ENCODE results near the gene STK35.

Gene STK35

DNA sequence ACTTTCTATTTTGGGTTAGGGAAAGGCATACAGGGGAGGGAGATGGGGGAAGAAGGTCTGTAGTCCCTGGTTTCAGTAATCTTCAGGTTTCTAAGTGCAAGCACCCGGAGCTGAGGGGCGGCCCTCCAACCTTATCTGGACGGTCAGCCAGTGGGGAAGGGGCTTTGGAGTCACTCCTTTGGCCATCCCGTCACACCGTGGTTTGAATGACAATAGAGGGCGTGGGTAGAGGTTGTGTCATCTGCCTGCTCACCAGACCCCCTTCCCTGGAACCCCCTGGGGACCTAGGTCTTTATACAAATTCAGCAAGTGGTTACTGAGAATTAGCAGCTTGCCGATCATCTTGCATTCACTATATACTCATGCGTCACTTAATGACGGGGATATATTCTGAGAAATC is 29.1 kb downstream of the STK35 start:
- Histone ChIP-seq H3K27me3 (ENCODE audit: insufficient read depth, poor library complexity, severe bottlenecking) (no peaks in the 10 kb centered on the region), H3K4me3 (replicated peaks; ENCODE audit: insufficient read depth, low read length) (no peak overlapping the region), H3K27ac (replicated peaks) (no peak overlapping the region)
- no peak for DNase-seq (ENCODE audit: low read depth in 1 of 2, low spot score in 1 of 2)
- TF ChIP-seq SPI1 (IDR thresholded peaks at IDR 0.05; ENCODE audit: borderline replicate concordance, low read depth) = no peak
- TF ChIP-seq, protein P1, sequence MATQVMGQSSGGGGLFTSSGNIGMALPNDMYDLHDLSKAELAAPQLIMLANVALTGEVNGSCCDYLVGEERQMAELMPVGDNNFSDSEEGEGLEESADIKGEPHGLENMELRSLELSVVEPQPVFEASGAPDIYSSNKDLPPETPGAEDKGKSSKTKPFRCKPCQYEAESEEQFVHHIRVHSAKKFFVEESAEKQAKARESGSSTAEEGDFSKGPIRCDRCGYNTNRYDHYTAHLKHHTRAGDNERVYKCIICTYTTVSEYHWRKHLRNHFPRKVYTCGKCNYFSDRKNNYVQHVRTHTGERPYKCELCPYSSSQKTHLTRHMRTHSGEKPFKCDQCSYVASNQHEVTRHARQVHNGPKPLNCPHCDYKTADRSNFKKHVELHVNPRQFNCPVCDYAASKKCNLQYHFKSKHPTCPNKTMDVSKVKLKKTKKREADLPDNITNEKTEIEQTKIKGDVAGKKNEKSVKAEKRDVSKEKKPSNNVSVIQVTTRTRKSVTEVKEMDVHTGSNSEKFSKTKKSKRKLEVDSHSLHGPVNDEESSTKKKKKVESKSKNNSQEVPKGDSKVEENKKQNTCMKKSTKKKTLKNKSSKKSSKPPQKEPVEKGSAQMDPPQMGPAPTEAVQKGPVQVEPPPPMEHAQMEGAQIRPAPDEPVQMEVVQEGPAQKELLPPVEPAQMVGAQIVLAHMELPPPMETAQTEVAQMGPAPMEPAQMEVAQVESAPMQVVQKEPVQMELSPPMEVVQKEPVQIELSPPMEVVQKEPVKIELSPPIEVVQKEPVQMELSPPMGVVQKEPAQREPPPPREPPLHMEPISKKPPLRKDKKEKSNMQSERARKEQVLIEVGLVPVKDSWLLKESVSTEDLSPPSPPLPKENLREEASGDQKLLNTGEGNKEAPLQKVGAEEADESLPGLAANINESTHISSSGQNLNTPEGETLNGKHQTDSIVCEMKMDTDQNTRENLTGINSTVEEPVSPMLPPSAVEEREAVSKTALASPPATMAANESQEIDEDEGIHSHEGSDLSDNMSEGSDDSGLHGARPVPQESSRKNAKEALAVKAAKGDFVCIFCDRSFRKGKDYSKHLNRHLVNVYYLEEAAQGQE (IDR thresholded peaks at IDR 0.05; ENCODE audit: insufficient replicate concordance, low read depth) = no peak
- no peak for TF ChIP-seq GABPA (IDR thresholded peaks at IDR 0.05; ENCODE audit: low read depth)
- no peak for TF ChIP-seq POLR2AphosphoS5 (IDR thresholded peaks at IDR 0.05; ENCODE audit: low read depth)

DNA sequence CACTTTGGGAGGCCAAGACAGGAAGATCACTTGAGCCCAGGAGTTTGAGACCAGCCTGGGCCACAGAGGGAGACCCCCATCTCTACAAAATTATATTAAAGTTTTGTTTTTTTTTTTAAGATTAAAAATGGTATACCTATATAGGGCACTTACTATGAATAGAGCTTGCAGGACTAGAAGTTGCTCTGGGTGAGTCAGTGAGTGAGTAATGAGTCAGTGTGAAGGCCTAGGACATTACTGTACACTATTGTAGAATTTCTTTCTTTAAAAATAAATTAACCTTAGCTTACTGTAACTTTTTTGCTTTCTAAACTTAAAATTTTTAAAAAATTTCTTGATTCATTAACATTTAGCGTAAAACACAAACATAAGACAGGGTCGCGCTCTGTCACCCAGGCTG is 29.7 kb downstream of the STK35 start:
- H3K27me3 ChIP-seq (ENCODE audit: insufficient read depth, poor library complexity, severe bottlenecking) = no peaks in the 10 kb centered on the region
- H3K4me3 ChIP-seq (replicated peaks; ENCODE audit: insufficient read depth, low read length) = no peak overlapping the region
- TF ChIP-seq, protein P1 (IDR thresholded peaks at IDR 0.05; ENCODE audit: insufficient replicate concordance, low read depth) = no peak
- TF ChIP-seq SPI1 (IDR thresholded peaks at IDR 0.05; ENCODE audit: borderline replicate concordance, low read depth) = no peak
- TF ChIP-seq, protein P2, sequence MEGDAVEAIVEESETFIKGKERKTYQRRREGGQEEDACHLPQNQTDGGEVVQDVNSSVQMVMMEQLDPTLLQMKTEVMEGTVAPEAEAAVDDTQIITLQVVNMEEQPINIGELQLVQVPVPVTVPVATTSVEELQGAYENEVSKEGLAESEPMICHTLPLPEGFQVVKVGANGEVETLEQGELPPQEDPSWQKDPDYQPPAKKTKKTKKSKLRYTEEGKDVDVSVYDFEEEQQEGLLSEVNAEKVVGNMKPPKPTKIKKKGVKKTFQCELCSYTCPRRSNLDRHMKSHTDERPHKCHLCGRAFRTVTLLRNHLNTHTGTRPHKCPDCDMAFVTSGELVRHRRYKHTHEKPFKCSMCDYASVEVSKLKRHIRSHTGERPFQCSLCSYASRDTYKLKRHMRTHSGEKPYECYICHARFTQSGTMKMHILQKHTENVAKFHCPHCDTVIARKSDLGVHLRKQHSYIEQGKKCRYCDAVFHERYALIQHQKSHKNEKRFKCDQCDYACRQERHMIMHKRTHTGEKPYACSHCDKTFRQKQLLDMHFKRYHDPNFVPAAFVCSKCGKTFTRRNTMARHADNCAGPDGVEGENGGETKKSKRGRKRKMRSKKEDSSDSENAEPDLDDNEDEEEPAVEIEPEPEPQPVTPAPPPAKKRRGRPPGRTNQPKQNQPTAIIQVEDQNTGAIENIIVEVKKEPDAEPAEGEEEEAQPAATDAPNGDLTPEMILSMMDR (IDR thresholded peaks at IDR 0.05; ENCODE audit: insufficient read depth, low read length) = no peak
- no peak for TF ChIP-seq GABPA (IDR thresholded peaks at IDR 0.05; ENCODE audit: low read depth)
- no peak for TF ChIP-seq POLR2AphosphoS5 (IDR thresholded peaks at IDR 0.05; ENCODE audit: low read depth)
- DNase-seq (ENCODE audit: low read depth in 1 of 2, low spot score in 1 of 2) = no peak
- H3K27ac ChIP-seq (replicated peaks) = no peak overlapping the region

DNA sequence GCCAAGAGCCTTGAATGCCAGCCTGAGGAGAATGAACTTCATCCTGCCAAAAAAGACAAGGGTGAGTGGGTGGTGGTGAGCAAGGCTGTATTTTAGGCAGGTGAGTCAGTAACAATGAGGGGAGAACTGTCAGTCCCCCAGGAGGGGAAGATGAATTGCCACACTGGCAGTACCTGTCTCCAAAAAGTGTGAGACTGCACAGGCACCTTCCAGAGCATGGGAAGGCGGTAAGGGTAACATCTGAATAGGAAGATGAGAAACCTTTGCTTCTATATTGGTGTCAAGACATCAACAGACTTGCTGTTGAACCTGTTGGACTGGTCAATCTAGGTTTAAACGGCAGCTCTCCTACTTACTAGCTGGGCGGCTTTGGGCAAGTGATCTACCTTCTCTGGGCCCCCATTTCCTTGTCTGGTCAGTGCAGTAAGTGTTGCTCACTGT is 30.9 kb downstream of the STK35 start:
- DNase-seq (ENCODE audit: low read depth in 1 of 2, low spot score in 1 of 2) = no peak
- Histone ChIP-seq H3K27me3 (ENCODE audit: insufficient read depth, poor library complexity, severe bottlenecking) (no peaks in the 10 kb centered on the region), H3K4me3 (replicated peaks; ENCODE audit: insufficient read depth, low read length) (no peak overlapping the region), H3K27ac (replicated peaks) (no peak overlapping the region)
- TF ChIP-seq, protein P2 (IDR thresholded peaks at IDR 0.05; ENCODE audit: insufficient read depth, low read length) = no peak
- TF ChIP-seq, protein P1 (IDR thresholded peaks at IDR 0.05; ENCODE audit: insufficient replicate concordance, low read depth) = no peak
- TF ChIP-seq POLR2AphosphoS5 (IDR thresholded peaks at IDR 0.05; ENCODE audit: low read depth) = no peak
- TF ChIP-seq SPI1 (IDR thresholded peaks at IDR 0.05; ENCODE audit: borderline replicate concordance, low read depth) = no peak
- TF ChIP-seq GABPA (IDR thresholded peaks at IDR 0.05; ENCODE audit: low read depth) = no peak

All from HL-60 (cell line).